HG02763 (cell line): ENCODE results near the gene BMP3.

Source experiments
- ATAC-seq: cut with Tn5 transposase; IDR thresholded peaks from one replicate; pipeline ENCODE4 v1.9.1; 2021; ENCODE audit warnings: mild to moderate bottlenecking, moderate library complexity; ENCODE audit not compliant: unreplicated experiment

Gene BMP3

DNA sequence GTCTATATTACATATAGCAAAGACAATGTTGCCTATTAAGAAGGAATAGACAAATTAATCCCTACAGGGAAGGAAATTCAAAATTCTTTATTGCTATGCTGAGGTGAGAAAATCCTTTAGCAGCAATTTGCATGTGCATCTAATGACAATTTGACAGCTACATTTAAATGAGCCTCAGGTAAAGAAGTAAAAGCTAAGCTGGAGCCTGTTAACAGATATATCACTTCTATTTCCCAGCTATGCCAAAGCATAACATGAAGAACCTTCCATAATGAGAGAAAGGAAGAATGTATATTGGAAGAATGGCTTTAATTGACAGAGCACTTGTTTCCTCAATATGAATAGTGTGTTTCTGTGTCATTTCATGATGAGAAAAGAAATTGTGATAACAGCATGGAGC lies 71.6 kb downstream of the BMP3 start:
- no peak for ATAC-seq

DNA sequence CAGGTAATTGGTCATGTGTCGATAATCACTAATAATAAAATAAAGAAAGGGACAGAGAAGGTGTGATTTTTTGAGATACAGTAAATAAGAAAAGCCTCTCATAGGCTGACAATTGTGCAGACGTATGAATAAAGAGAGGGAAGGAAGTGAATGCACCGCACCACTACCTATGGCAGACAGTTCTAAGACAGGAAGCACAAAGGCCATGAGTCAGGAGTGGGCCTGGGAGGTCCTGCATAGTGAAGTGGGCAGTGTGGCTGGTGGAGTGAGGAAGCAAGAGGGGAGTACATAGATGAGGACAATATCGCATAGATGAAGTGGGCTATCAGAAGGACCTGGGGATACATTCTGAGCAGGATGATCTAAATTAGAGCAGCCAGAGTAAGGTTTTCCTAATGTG lies 75.6 kb downstream of the BMP3 start:
- ATAC-seq, result no peak
